Ishikawa (cell line): Measurements from ENCODE around the gene SNRPF.

Source experiments
- CEBPB ChIP-seq: IDR thresholded peaks from 2 replicates; pipeline ENCODE4 v1.6.1; 2012
- CREB1 ChIP-seq: IDR thresholded peaks from 2 replicates; pipeline ENCODE4 v1.6.1; 2012; ENCODE audit warnings: low read depth
- EGR1 ChIP-seq: IDR thresholded peaks from 2 replicates; pipeline ENCODE4 v1.6.1; 2012
- EP300 ChIP-seq: IDR thresholded peaks from 2 replicates; pipeline ENCODE4 v1.6.1; 2012; ENCODE audit warnings: borderline replicate concordance
- FOXM1 ChIP-seq: IDR thresholded peaks from 2 replicates; pipeline ENCODE4 v1.6.1; 2012; ENCODE audit warnings: low read depth, borderline replicate concordance
- NFIC ChIP-seq: IDR thresholded peaks from 2 replicates; pipeline ENCODE4 v1.6.1; 2012
- RAD21 ChIP-seq: IDR thresholded peaks from 2 replicates; pipeline ENCODE4 v1.6.1; 2012; ENCODE audit warnings: low read depth
- TAF1 ChIP-seq: IDR thresholded peaks from 2 replicates; pipeline ENCODE4 v1.6.1; 2012; ENCODE audit warnings: low read depth, mild to moderate bottlenecking
- TCF12 ChIP-seq: IDR thresholded peaks from 2 replicates; pipeline ENCODE4 v1.6.1; 2012; ENCODE audit warnings: low read depth
- TEAD4 ChIP-seq: IDR thresholded peaks from 2 replicates; pipeline ENCODE4 v1.6.1; 2012
- YY1 ChIP-seq: IDR thresholded peaks from 2 replicates; pipeline ENCODE4 v1.6.1; 2012; ENCODE audit warnings: low read depth
- ZBTB7A ChIP-seq: IDR thresholded peaks from 2 replicates; pipeline ENCODE4 v1.6.1; 2012; ENCODE audit warnings: low read depth
- TF ChIP-seq, protein P1 (sequence below): IDR thresholded peaks from 2 replicates; pipeline ENCODE4 v1.6.1; 2012; ENCODE audit warnings: low read depth, mild to moderate bottlenecking
- TF ChIP-seq, protein P2 (sequence below): IDR thresholded peaks from 2 replicates; pipeline ENCODE4 v1.6.1; 2012
- TF ChIP-seq, protein P3 (sequence below): IDR thresholded peaks from 2 replicates; pipeline ENCODE4 v1.6.1; 2012

The SNRPF gene

DNA sequence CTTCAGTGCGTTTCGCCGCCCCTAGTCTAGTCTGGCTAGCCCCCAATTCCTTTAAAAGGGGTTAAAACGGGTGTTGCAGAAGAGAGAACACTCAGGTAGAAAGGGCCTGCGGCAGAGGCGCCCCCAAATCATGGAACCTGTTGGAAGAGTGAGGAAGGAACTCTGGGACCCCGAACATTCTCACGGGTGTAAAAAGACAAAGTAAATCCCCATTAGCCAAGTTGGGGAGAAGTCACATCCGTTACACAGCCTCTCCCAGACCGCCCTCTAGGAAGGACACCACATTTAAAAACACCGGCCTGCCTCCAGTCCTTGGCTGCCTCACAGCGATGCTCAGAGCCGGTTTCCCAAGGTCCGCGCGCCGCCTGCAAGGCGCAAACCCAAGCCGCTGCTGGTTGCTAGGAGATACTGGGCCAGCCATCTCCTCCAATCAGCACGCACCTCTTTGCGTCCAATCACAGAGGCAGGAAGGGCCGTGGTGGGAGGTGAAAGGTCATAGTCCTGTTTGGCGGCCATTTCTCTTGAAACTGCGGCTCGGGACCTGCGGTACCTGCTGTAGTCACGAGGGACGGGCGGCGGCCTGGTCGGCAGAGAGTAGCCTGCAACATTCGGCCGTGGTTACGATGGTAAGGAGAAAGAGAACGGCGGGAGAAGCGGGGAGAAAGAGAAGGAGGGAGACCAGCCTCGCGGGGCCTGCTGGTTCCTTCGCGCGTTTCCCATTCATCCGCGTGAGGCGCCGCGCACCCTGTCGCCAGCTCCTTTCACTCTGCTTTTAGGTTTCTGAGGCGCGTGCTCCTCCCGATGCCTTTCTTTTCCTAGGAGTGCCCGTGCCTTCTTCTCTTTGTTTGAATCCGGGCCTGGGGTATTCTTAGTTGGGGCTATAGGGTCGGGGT, at the start of gene SNRPF:
TSS of gene SNRPF (plus strand) at position 502 of the 893 bp plus-strand sequence. CDS start at position 624, 122 bp downstream.
- TF ChIP-seq TCF12: peak; percentile 56; the same call in 1 of the 2 replicates
- TF ChIP-seq EP300: no peak; the same call in 1 of the 2 replicates
- peak; percentile 53; the same call in 1 of the 2 replicates for TF ChIP-seq EGR1
- TF ChIP-seq, protein P1, sequence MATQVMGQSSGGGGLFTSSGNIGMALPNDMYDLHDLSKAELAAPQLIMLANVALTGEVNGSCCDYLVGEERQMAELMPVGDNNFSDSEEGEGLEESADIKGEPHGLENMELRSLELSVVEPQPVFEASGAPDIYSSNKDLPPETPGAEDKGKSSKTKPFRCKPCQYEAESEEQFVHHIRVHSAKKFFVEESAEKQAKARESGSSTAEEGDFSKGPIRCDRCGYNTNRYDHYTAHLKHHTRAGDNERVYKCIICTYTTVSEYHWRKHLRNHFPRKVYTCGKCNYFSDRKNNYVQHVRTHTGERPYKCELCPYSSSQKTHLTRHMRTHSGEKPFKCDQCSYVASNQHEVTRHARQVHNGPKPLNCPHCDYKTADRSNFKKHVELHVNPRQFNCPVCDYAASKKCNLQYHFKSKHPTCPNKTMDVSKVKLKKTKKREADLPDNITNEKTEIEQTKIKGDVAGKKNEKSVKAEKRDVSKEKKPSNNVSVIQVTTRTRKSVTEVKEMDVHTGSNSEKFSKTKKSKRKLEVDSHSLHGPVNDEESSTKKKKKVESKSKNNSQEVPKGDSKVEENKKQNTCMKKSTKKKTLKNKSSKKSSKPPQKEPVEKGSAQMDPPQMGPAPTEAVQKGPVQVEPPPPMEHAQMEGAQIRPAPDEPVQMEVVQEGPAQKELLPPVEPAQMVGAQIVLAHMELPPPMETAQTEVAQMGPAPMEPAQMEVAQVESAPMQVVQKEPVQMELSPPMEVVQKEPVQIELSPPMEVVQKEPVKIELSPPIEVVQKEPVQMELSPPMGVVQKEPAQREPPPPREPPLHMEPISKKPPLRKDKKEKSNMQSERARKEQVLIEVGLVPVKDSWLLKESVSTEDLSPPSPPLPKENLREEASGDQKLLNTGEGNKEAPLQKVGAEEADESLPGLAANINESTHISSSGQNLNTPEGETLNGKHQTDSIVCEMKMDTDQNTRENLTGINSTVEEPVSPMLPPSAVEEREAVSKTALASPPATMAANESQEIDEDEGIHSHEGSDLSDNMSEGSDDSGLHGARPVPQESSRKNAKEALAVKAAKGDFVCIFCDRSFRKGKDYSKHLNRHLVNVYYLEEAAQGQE: no peak
- no peak for TF ChIP-seq TEAD4
- TF ChIP-seq FOXM1: no peak
- TF ChIP-seq, protein P2, sequence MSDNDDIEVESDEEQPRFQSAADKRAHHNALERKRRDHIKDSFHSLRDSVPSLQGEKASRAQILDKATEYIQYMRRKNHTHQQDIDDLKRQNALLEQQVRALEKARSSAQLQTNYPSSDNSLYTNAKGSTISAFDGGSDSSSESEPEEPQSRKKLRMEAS: peak; percentile 88
- no peak for TF ChIP-seq CEBPB
- TF ChIP-seq, protein P3, sequence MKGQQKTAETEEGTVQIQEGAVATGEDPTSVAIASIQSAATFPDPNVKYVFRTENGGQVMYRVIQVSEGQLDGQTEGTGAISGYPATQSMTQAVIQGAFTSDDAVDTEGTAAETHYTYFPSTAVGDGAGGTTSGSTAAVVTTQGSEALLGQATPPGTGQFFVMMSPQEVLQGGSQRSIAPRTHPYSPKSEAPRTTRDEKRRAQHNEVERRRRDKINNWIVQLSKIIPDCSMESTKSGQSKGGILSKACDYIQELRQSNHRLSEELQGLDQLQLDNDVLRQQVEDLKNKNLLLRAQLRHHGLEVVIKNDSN: peak; percentile 55; the same call in 1 of the 2 replicates
- TF ChIP-seq CREB1: no peak
- TF ChIP-seq NFIC: no peak
- TF ChIP-seq YY1: peak; percentile 97
- TF ChIP-seq TAF1: peak; percentile 63
- no peak for TF ChIP-seq ZBTB7A
- TF ChIP-seq RAD21: no peak

DNA sequence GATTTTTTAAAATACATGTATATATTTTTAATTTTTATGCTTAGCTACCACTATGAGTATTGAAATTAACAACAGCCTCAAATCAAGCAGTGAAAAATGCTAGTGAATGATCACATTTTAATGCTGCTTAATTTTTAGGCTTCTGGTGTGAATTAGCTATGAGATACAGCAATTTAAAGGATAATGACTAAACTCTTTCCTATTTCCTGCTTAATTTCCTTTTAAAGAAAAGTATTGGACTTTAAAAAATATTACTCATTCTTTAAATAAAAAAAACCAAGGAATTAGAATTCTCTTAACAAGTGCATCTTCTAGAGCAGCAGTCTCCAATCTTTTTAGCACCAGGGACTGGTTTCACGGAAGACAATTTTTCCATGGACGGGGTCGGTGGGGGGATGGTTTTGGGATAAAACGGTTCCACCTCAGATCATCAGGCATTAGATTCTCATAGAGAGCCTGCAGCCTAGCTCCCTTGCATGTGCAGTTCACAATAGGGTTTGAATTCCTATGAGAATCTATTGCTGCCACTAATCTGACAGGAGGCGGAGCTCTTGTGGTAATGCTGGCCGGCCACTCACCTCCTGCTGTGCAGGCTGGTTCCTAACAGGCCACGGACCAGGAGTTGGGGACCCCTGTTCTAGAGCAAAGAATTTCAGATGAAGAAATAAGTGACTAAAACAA, 49.6 kb upstream of the SNRPF start:
- no peak for TF ChIP-seq TEAD4
- no peak for TF ChIP-seq TCF12
- TF ChIP-seq CREB1: no peak
- TF ChIP-seq, protein P2: no peak
- TF ChIP-seq FOXM1: no peak
- no peak for TF ChIP-seq CEBPB
- no peak for TF ChIP-seq EP300
- TF ChIP-seq EGR1: no peak
- TF ChIP-seq ZBTB7A: no peak
- TF ChIP-seq RAD21: no peak

DNA sequence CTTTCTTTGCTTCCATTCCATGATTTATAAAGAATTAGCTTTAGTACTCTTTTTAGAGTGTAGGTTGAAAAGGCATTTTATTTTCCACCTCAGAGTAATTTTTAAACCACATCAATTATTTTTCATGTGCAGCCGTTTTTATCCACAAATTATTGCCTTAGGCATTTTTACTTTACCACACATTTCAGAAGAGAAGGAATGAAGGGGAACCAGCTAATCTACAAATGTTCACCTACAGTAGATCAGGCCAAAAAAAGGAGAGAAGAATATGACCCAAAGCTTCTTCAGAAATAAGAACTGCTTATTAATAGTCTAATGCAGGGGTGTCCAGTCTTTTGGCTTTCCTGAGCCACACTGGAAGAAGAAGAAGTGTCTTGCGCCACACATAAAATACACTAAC, 48.3 kb upstream of the SNRPF start:
- TF ChIP-seq TEAD4 (no peak), NFIC (no peak), RAD21 (no peak), TAF1 (no peak), EP300 (no peak), CREB1 (no peak), CEBPB (no peak), ZBTB7A (no peak), FOXM1 (no peak), EGR1 (no peak), TCF12 (no peak), YY1 (no peak)
- TF ChIP-seq, protein P3: no peak
- TF ChIP-seq, protein P1: no peak
- TF ChIP-seq, protein P2: no peak

DNA sequence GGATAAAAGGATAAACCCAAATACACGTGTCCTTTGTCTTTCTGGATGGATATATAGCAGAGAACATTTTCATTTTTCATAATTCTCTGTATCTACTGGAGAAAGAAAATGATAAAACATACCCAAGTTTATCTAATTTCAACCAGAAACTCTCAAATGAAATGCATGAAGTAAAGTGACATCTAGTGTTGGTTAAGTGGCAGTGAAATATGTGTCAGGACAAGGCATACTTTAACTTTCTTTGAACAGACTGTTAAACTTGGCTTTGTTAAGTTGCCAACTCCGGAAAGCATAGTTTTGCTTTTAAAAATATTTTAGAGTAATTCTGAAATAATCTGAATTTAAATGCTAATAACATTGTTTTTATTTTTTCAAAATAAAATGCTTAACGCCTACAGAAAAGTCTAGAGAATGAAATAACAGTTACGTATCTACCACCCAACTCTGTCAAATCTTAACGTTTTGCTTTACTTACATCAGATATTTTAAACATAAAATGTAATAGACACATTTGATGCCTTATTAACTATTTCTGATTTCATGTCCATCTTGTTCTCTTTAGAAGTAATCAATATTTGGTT, 43.0 kb upstream of the SNRPF start:
- TF ChIP-seq RAD21 (peak; percentile 92), TEAD4 (no peak)

DNA sequence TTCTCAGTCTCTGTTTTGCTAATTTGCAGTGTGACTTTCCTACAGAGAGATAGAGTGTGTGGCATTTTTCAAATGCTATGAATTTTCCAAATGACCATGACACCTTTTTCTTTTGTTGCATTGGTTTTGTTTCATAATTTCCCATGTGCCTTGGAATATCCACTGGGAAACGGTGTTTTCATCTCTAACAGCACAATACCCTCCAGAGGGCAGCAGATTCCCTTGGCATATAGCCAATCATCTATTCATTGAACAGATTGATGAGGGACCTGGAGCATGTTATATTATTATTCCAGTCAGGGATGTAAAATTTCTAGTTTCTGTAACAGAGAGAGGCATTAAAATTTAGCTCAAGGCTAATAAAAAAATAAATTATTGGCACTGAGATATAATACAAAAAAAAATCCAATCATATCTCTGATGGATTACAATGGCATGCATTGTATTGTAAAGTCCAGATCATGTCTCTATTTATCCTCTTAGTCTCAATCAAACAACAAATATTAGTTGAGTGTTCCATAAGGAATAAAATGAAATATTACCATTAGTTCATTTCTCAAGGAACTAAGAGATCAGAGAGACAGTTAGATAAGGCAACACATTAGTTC, 38.6 kb upstream of the SNRPF start:
- TF ChIP-seq NFIC (peak; percentile 97), TEAD4 (no peak), RAD21 (peak; percentile 38)
